ENCODE measurements around the gene SCGN.

GRCh38 chr6:25695671-25696070 is 43.7 kb downstream of the SCGN start:
- no peak for TF ChIP-seq ZNF8 (CRISPR knock-in tag; IDR thresholded peaks at IDR 0.05)
- no peak for TF ChIP-seq PATZ1 (CRISPR knock-in tag; IDR thresholded peaks at IDR 0.05; ENCODE audit: borderline replicate concordance)
- TF ChIP-seq ZNF70 (CRISPR knock-in tag; IDR thresholded peaks at IDR 0.05) = no peak
- TF ChIP-seq TOX (CRISPR knock-in tag; IDR thresholded peaks at IDR 0.05; ENCODE audit: borderline replicate concordance) = no peak

All from SK-N-SH treated with all-trans-retinoic acid at 6 μM for 48 hours (cell line).